ENCODE measurements around the gene PDZD7.

PDZD7 gene

DNA sequence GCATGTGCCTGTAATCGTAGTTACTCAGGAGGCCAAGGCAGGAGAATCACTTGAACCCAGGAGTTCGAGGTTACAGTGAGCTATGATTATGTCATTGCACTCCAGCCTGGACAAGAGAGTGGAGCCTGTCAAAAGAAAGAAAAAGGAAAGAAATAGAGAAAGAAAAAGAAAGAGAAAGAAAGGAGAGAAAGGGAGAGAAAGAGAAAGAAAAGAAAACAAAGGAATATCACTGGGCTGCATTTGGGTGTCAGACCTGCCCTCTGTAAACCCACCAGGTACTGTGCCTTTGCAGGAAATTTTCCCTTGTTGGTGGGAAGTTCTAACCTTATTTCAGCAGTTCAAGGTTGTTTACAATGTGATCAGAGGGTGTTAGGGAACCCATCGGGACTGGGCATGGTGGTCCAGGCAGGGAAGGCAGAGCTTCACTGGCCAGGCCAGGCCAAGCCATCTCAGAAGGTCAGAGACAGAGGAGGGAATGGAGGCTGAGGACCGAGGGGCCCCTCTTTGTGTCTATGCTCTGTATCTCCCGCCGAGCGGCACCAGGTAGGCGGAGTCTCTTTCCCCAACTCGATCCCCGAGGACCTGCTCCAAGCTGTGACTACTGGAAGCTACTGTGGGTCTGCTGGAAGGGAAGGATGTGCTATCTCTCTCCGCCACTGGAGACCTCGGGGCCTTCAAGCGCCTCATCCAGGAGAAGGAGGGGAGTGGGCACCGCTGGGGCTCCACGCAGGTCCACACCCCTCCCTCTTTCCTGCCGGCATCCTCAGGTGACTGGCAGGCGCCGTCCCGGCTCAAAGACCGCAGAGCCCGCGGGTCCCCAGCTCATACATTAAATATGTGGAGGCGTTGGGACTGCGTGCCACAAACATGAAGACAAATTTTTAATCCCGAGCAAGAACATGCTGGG is 15.7 kb upstream of the PDZD7 start:
- no peak for ATAC-seq

DNA sequence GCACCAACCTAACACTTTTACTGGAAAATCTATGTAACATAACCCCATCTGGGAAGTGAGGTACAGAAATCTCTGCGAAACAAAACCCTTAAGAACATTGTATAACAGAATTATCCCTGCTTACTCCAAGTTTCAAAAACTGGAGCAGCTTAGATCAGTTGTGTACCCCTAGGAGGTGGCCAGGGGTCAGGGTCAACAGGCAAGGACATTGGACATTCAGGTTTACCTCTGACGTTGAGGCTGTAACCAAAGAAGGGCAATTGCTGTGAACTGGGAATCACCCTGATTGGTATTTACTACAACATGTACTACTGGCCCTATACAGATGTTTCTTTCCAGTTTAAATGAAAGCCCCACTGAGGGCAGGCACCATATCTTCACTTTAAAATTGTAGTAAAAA is 13.2 kb upstream of the PDZD7 start:
- TF ChIP-seq GLIS3 (CRISPR knock-in tag; IDR thresholded peaks at IDR 0.05): no peak
- no peak for TF ChIP-seq TCF4 (CRISPR knock-in tag; IDR thresholded peaks at IDR 0.05; ENCODE audit: borderline replicate concordance)
- TF ChIP-seq ZNF565 (CRISPR knock-in tag; conservative IDR thresholded peaks at IDR 0.05; ENCODE audit: low read depth): no peak
- TF ChIP-seq SNAI2 (CRISPR knock-in tag; IDR thresholded peaks at IDR 0.05): no peak
- no peak for ATAC-seq

More for the DNA sequence above, 15.7 kb upstream of the PDZD7 start:
- no peak for TF ChIP-seq ZFP30 (CRISPR knock-in tag; IDR thresholded peaks at IDR 0.05)

DNA sequence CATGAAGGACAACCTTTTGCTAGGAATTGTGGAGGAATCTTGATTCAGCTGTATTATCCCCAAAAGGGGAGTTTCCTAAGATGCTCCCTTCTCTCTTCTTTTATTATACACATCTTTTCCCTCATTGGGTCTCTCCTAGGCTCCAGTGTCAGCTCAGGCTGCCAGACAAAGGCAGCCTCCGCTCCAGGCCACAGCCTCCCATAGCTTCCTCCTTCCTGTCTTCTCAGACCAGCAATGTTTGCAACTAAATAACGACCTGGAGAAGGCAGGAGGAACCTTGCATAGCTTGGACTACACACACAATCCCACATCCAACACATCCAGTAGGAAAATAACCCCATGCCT is 12.4 kb upstream of the PDZD7 start:
- ATAC-seq: no peak

DNA sequence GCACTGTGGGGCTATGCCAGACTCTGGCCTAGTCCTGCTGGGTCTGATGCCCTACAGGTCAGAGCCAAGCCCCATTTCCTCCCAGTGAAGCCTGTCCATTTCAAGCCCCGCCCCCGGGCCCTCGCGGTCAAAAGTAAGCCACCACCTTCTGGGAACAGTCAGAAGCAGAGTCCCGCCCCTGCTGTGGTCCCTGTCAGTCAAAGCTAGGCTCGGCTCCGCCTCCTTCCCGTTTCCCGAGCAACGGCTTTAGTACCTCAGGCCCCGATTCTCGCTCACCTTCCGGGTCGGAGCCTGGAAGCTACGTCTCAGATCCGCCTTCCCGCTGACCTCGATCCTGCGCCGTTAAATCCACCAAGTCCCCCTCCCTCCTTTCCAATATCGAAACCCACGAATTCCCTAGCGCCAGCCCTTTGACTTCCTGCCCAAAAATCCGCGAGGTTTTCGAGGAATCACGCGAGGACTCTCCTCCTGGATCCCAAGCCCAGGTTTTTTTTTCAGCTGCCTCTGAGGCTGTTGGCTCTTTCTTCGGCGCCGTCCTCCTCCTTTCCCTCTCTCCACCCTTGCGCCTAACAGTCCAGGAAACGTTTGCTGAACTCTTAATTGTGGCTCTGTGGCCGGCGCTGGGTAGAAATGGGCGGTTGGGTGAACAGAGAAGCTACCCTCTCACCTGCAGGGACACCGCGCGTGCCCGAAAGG is 11.9 kb upstream of the PDZD7 start:
- TF ChIP-seq, protein P1, sequence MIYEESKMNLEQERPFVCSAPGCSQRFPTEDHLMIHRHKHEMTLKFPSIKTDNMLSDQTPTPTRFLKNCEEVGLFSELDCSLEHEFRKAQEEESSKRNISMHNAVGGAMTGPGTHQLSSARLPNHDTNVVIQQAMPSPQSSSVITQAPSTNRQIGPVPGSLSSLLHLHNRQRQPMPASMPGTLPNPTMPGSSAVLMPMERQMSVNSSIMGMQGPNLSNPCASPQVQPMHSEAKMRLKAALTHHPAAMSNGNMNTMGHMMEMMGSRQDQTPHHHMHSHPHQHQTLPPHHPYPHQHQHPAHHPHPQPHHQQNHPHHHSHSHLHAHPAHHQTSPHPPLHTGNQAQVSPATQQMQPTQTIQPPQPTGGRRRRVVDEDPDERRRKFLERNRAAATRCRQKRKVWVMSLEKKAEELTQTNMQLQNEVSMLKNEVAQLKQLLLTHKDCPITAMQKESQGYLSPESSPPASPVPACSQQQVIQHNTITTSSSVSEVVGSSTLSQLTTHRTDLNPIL (CRISPR knock-in tag; IDR thresholded peaks at IDR 0.05; ENCODE audit: low read depth): no peak
- TF ChIP-seq ZNF8 (CRISPR knock-in tag; IDR thresholded peaks at IDR 0.05) (no peak), TOX (CRISPR knock-in tag; IDR thresholded peaks at IDR 0.05; ENCODE audit: borderline replicate concordance) (no peak), ZNF565 (CRISPR knock-in tag; conservative IDR thresholded peaks at IDR 0.05; ENCODE audit: low read depth) (no peak), BACH2 (CRISPR knock-in tag; IDR thresholded peaks at IDR 0.05; ENCODE audit: borderline replicate concordance) (no peak)
- TF ChIP-seq, protein P2, sequence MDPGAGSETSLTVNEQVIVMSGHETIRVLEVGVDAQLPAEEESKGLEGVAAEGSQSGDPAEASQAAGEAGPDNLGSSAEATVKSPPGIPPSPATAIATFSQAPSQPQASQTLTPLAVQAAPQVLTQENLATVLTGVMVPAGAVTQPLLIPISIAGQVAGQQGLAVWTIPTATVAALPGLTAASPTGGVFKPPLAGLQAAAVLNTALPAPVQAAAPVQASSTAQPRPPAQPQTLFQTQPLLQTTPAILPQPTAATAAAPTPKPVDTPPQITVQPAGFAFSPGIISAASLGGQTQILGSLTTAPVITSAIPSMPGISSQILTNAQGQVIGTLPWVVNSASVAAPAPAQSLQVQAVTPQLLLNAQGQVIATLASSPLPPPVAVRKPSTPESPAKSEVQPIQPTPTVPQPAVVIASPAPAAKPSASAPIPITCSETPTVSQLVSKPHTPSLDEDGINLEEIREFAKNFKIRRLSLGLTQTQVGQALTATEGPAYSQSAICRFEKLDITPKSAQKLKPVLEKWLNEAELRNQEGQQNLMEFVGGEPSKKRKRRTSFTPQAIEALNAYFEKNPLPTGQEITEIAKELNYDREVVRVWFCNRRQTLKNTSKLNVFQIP (CRISPR knock-in tag; IDR thresholded peaks at IDR 0.05; ENCODE audit: borderline replicate concordance, low read depth): no peak
- peak; percentile 92 for ATAC-seq

More for the DNA sequence above, 12.4 kb upstream of the PDZD7 start:
- TF ChIP-seq, protein P3, sequence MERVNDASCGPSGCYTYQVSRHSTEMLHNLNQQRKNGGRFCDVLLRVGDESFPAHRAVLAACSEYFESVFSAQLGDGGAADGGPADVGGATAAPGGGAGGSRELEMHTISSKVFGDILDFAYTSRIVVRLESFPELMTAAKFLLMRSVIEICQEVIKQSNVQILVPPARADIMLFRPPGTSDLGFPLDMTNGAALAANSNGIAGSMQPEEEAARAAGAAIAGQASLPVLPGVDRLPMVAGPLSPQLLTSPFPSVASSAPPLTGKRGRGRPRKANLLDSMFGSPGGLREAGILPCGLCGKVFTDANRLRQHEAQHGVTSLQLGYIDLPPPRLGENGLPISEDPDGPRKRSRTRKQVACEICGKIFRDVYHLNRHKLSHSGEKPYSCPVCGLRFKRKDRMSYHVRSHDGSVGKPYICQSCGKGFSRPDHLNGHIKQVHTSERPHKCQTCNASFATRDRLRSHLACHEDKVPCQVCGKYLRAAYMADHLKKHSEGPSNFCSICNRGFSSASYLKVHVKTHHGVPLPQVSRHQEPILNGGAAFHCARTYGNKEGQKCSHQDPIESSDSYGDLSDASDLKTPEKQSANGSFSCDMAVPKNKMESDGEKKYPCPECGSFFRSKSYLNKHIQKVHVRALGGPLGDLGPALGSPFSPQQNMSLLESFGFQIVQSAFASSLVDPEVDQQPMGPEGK (CRISPR knock-in tag; IDR thresholded peaks at IDR 0.05; ENCODE audit: borderline replicate concordance): no peak
- TF ChIP-seq, protein P2 (CRISPR knock-in tag; IDR thresholded peaks at IDR 0.05; ENCODE audit: borderline replicate concordance, low read depth): no peak
- TF ChIP-seq ZNF565 (CRISPR knock-in tag; conservative IDR thresholded peaks at IDR 0.05; ENCODE audit: low read depth) (no peak), ZNF70 (CRISPR knock-in tag; IDR thresholded peaks at IDR 0.05) (no peak), TCF4 (CRISPR knock-in tag; IDR thresholded peaks at IDR 0.05; ENCODE audit: borderline replicate concordance) (no peak), ZFP3 (CRISPR knock-in tag; IDR thresholded peaks at IDR 0.05) (no peak), OSR1 (CRISPR knock-in tag; IDR thresholded peaks at IDR 0.05) (no peak), TOX (CRISPR knock-in tag; IDR thresholded peaks at IDR 0.05; ENCODE audit: borderline replicate concordance) (no peak), ESRRG (CRISPR knock-in tag; IDR thresholded peaks at IDR 0.05) (no peak), BACH2 (CRISPR knock-in tag; IDR thresholded peaks at IDR 0.05; ENCODE audit: borderline replicate concordance) (no peak), GLIS3 (CRISPR knock-in tag; IDR thresholded peaks at IDR 0.05) (no peak), SNAI2 (CRISPR knock-in tag; IDR thresholded peaks at IDR 0.05) (no peak), ZNF8 (CRISPR knock-in tag; IDR thresholded peaks at IDR 0.05) (no peak)
- TF ChIP-seq, protein P1 (CRISPR knock-in tag; IDR thresholded peaks at IDR 0.05; ENCODE audit: low read depth): no peak

All from SK-N-SH treated with all-trans-retinoic acid at 6 μM for 48 hours (cell line).